Measurements from ENCODE around the gene INSYN1. TPM values are rescaled to one million over a fixed set of nuclear protein-coding genes. Genes with fewer than 3 reads are reported as not detected.

Gene INSYN1
- total and polyA plus RNA-seq, 2 of the 13 experiments (the other 11 are each of a cell fraction or from before 2014, with no cell fraction given), result not detected

- no peaks in the 10 kb centered on the region for H3K79me2 ChIP-seq (ENCODE audit: insufficient read depth, low read length)
- H3K4me1 ChIP-seq (ENCODE audit: insufficient read depth, low read length), result no peaks in the 10 kb centered on the region
- 0 out of 5 replicates have a peak, but pooled peaks cover 1 to 4% of the 10 kb centered on the region in 2 experiments for H3K36me3 ChIP-seq (replicated peaks in 1 of 2; ENCODE audit: control insufficient read depth in 1 of 2, insufficient read depth in 2 of 2, low read length in 2 of 2)
- CTCF ChIA-PET (ENCODE audit: low intra/inter-chr PET ratio, low total read pairs), result no interaction called here
- H3K9ac ChIP-seq (ENCODE audit: insufficient read depth, low read depth, low read length), result no peak overlapping the region
- H3K27ac ChIP-seq (ENCODE audit: extremely low read length, insufficient read depth, low read length), result no peak overlapping the region
- ATAC-seq (no peak), FAIRE-seq (no peak), DNase-seq (ENCODE audit: low spot score) (no peak)
- H3K9me3 ChIP-seq (ENCODE audit: low read length), result no peaks in the 10 kb centered on the region
- H3K4me3 ChIP-seq (replicated peaks in 1 of 3; ENCODE audit: insufficient read depth in 1 of 3, low read depth in 2 of 3, low read length in 3 of 3), result no peak overlapping the region
- in situ Hi-C loops (cut with HindIII; ENCODE audit: extremely low pct_ligation_motif_present, low pct_unique_long_range_greater_than_20kb) (no loop called here), intact Hi-C loops (cut with micrococcal nuclease; ENCODE audit: unreplicated experiment) (no loop called here)
- no TSS peak for BruUV-seq (replicated peaks)
- 92% methylated on average over 6 of the region's 6 CpGs for WGBS (ENCODE audit: low lambda C conversion rate)
- no peaks in the 10 kb centered on the region for H4K20me1 ChIP-seq (ENCODE audit: insufficient read depth, low read length)
- no peak overlapping the region for H3K4me2 ChIP-seq (ENCODE audit: low read depth, low read length)
- POLR2A ChIA-PET, result no interaction called here
- H2AFZ ChIP-seq (ENCODE audit: low read length), result no peak overlapping the region
- peaks cover 5 to 13% of the 10 kb centered on the region in 2 experiments; a peak in 2 of 5 replicates for H3K27me3 ChIP-seq (ENCODE audit: control insufficient read depth in 1 of 2, insufficient read depth in 2 of 2, low read length in 2 of 2)
- TF ChIP-seq ZNF337 (CRISPR knock-in tag; IDR thresholded peaks at IDR 0.05; ENCODE audit: borderline replicate concordance, low read depth) (no peak), CBFB (CRISPR knock-in tag; IDR thresholded peaks at IDR 0.05) (no peak), ARNTL (CRISPR knock-in tag; IDR thresholded peaks at IDR 0.05) (no peak), PAWR (CRISPR knock-in tag; IDR thresholded peaks at IDR 0.05; ENCODE audit: borderline replicate concordance) (no peak), ZFY (CRISPR knock-in tag; IDR thresholded peaks at IDR 0.05) (no peak), ZNF350 (CRISPR knock-in tag; IDR thresholded peaks at IDR 0.05; ENCODE audit: borderline replicate concordance, low read depth) (no peak), TCF12 (IDR thresholded peaks at IDR 0.05) (no peak), TCF12 (CRISPR knock-in tag; IDR thresholded peaks at IDR 0.05) (no peak), MAFK (conservative IDR thresholded peaks at IDR 0.05 in 1 of 2, IDR thresholded peaks at IDR 0.05 in 1 of 2; ENCODE audit: low read length in 2 of 2) (no peak), AKNA (CRISPR knock-in tag; IDR thresholded peaks at IDR 0.05; ENCODE audit: borderline replicate concordance) (no peak), MLXIP (CRISPR knock-in tag; IDR thresholded peaks at IDR 0.05; ENCODE audit: borderline replicate concordance) (no peak), ZFP1 (CRISPR knock-in tag; IDR thresholded peaks at IDR 0.05) (no peak), YEATS2 (CRISPR knock-in tag; IDR thresholded peaks at IDR 0.05; ENCODE audit: borderline replicate concordance) (no peak), HMGXB3 (CRISPR knock-in tag; IDR thresholded peaks at IDR 0.05; ENCODE audit: borderline replicate concordance) (no peak)
These were observed 36.7 kb downstream of the INSYN1 start for GRCh38 chr15:73716417-73716816.

All from HepG2 (cell line).